HepG2 (cell line): ENCODE measurements around the gene MAPK13. TPM values are rescaled to one million over a fixed set of nuclear protein-coding genes. Genes with fewer than 3 reads are reported as not detected.

ENCODE experiments used
- ARNTL ChIP-seq: sonication (generic); formaldehyde crosslinking; IDR thresholded peaks from 2 replicates; pipeline ENCODE4 v1.4.0; 2020; ENCODE audit warnings: mild to moderate bottlenecking, missing genetic modification reagents
- RBFOX2 ChIP-seq: fragments of 200-400 bp; formaldehyde crosslinking; IDR thresholded peaks from 2 replicates; pipeline ENCODE4 v1.6.1; 2017; ENCODE audit warnings: low read depth, mild to moderate bottlenecking, low read length
- RBM39 ChIP-seq: fragments of 200-400 bp; formaldehyde crosslinking; IDR thresholded peaks from one replicate; pipeline ENCODE4 v1.6.1; 2018; ENCODE audit warnings: antibody characterized with exemption, mild to moderate bottlenecking, low read depth, low read length; ENCODE audit not compliant: poor library complexity, severe bottlenecking
- RERE ChIP-seq: IDR thresholded peaks from 2 replicates; pipeline ENCODE4 v1.6.1; 2016; ENCODE audit warnings: low read depth, missing genetic modification reagents, missing compliant biosample characterization
- RXRA ChIP-seq: sonication (generic); formaldehyde crosslinking; IDR thresholded peaks from 2 replicates; pipeline ENCODE4 v1.5.1; 2020; ENCODE audit warnings: missing genetic modification reagents
- SMARCE1 ChIP-seq: fragments of 450-650 bp; IDR thresholded peaks from 2 replicates; pipeline ENCODE4 v1.6.1; 2017; ENCODE audit warnings: borderline replicate concordance
- SMC3 ChIP-seq: IDR thresholded peaks from 2 replicates; pipeline ENCODE4 v1.6.1; 2011; ENCODE audit warnings: low read length, improper control_type of control experiment
- U2AF2 ChIP-seq: fragments of 200-400 bp; formaldehyde crosslinking; IDR thresholded peaks from 2 replicates; pipeline ENCODE4 v1.6.1; 2017; ENCODE audit warnings: low read depth, mild to moderate bottlenecking, low read length
- ZFYVE20 ChIP-seq: sonication (generic); formaldehyde crosslinking; IDR thresholded peaks from 2 replicates; pipeline ENCODE4 v1.8.0; 2023; ENCODE audit warnings: low read depth, mild to moderate bottlenecking, moderate library complexity, missing genetic modification reagents, borderline replicate concordance
- ZNF230 ChIP-seq: sonication (generic); formaldehyde crosslinking; IDR thresholded peaks from 2 replicates; pipeline ENCODE4 v1.4.0; 2020; ENCODE audit warnings: mild to moderate bottlenecking, missing genetic modification reagents
- ZNF343 ChIP-seq: sonication (generic); formaldehyde crosslinking; IDR thresholded peaks from 2 replicates; pipeline ENCODE4 v1.4.0; 2020; ENCODE audit warnings: mild to moderate bottlenecking, missing genetic modification reagents
- ZNF350 ChIP-seq: sonication (generic); formaldehyde crosslinking; IDR thresholded peaks from 2 replicates; pipeline ENCODE4 v1.4.0; 2020; ENCODE audit warnings: mild to moderate bottlenecking, low read depth, missing genetic modification reagents, borderline replicate concordance
- ZNF614 ChIP-seq: IDR thresholded peaks from 2 replicates; pipeline ENCODE4 v1.6.1; 2018; ENCODE audit warnings: missing biosample characterization, missing genetic modification reagents, inconsistent platforms, borderline replicate concordance
- ZNF782 ChIP-seq: sonication (generic); formaldehyde crosslinking; IDR thresholded peaks from 2 replicates; pipeline ENCODE4 v1.4.0; 2020; ENCODE audit warnings: missing genetic modification reagents, mild to moderate bottlenecking, borderline replicate concordance
- polyA plus RNA-seq, 8 experiments: library from polyadenylated mRNA; depleted of rRNA in 3 of 8; stranded (reverse) in 7 of 8; unstranded in 1 of 8; fragments of >200 nt; fragmentation: Illumina TruSeq in 4 of 8; extraction: Trizol in 4 of 8; gene quantifications; 2 replicates each; pipeline versions ENCODE4 v1.2.1 to v1.2.3, GENCODE V29; 2011 to 2016; ENCODE audit warnings: low read depth in 4 of 8, missing spikeins in 1 of 8, mixed read lengths in 1 of 8; ENCODE audit not compliant: insufficient read depth in 1 of 8
- total RNA-seq, 5 experiments: library from RNA; depleted of rRNA; stranded (reverse); fragments of >200 nt; fragmentation: Illumina TruSeq; extraction: Trizol; gene quantifications; 2 replicates each; pipeline ENCODE4 v1.2.3, GENCODE V29; 2016; ENCODE audit warnings: low read depth in 1 of 5
- TF ChIP-seq, protein P1 (sequence below): sonication (generic); formaldehyde crosslinking; conservative IDR thresholded peaks from 2 replicates; pipeline ENCODE4 v1.4.0; 2020; ENCODE audit warnings: missing genetic modification reagents
- TF ChIP-seq, protein P2 (sequence below): sonication (generic); formaldehyde crosslinking; IDR thresholded peaks from 2 replicates; pipeline ENCODE4 v1.4.0; 2020; ENCODE audit warnings: mild to moderate bottlenecking, missing genetic modification reagents, borderline replicate concordance
- TF ChIP-seq, protein P3 (sequence below): sonication (generic); formaldehyde crosslinking; IDR thresholded peaks from 2 replicates; pipeline ENCODE4 v1.4.0; 2020; ENCODE audit warnings: missing genetic modification reagents

The MAPK13 gene
- total and polyA plus RNA-seq, 2 of the 13 experiments (the other 11 are each of a cell fraction or from before 2014, with no cell fraction given): 12.7 to 43.4 TPM

DNA sequence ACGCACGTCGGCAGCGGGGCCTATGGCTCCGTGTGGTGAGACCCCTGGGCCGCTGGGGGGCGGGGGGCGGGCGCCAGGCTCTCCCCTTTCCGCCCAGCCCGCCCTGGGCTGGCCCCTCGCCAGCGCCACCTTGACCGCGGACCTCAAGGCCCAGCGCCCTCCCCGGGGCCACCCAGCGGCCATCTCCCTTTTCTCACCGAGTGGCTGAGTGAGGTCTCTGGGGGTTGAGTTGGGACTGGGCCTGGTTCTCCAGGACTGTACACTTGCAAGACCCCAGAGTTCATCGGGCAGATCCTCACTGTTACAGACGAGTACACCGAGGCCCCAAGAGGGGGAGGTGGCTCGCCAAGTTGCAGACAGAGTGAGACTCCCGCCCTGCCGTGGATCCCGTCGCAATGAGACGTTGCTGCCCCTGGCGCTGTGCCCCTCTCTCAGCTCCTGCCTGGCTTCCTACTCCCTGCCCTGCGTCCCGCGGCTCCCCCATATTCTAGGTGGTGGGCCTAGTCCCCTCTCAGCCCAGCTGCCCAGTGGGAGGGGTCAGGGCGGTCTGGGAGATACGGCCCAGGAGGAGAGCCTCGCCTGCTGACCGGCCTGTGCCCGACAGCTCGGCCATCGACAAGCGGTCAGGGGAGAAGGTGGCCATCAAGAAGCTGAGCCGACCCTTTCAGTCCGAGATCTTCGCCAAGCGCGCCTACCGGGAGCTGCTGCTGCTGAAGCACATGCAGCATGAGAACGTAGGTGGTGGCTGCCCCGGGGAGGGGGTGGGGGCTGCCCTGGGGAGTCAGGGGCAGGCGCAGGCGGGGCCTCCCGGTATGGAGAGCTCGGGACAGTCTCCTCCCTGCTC, 576 bp downstream of the MAPK13 start (continued):
- TF ChIP-seq U2AF2 (no peak), SMC3 (no peak), RXRA (CRISPR knock-in tag) (no peak; the same call in 1 of the 2 replicates), SMARCE1 (no peak), ZFYVE20 (CRISPR knock-in tag) (no peak), RBFOX2 (peak; percentile 91), ZNF230 (CRISPR knock-in tag) (peak; percentile 65; the same call in 1 of the 2 replicates), ZNF782 (peak; percentile 58; the same call in 1 of the 2 replicates), ZNF614 (no peak), RBM39 (peak; percentile 93), RERE (CRISPR knock-in tag) (no peak; the same call in 1 of the 2 replicates), ZNF343 (CRISPR knock-in tag) (peak; percentile 87), ZNF350 (CRISPR knock-in tag) (peak; percentile 48), ARNTL (no peak; the same call in 1 of the 2 replicates)
- TF ChIP-seq, protein P1, sequence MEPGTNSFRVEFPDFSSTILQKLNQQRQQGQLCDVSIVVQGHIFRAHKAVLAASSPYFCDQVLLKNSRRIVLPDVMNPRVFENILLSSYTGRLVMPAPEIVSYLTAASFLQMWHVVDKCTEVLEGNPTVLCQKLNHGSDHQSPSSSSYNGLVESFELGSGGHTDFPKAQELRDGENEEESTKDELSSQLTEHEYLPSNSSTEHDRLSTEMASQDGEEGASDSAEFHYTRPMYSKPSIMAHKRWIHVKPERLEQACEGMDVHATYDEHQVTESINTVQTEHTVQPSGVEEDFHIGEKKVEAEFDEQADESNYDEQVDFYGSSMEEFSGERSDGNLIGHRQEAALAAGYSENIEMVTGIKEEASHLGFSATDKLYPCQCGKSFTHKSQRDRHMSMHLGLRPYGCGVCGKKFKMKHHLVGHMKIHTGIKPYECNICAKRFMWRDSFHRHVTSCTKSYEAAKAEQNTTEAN (CRISPR knock-in tag): peak; percentile 7
- TF ChIP-seq, protein P2, sequence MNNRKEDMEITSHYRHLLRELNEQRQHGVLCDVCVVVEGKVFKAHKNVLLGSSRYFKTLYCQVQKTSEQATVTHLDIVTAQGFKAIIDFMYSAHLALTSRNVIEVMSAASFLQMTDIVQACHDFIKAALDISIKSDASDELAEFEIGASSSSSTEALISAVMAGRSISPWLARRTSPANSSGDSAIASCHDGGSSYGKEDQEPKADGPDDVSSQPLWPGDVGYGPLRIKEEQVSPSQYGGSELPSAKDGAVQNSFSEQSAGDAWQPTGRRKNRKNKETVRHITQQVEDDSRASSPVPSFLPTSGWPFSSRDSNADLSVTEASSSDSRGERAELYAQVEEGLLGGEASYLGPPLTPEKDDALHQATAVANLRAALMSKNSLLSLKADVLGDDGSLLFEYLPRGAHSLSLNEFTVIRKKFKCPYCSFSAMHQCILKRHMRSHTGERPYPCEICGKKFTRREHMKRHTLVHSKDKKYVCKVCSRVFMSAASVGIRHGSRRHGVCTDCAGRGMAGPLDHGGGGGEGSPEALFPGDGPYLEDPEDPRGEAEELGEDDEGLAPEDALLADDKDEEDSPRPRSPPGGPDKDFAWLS (CRISPR knock-in tag): no peak; the same call in 1 of the 2 replicates
- TF ChIP-seq, protein P3, sequence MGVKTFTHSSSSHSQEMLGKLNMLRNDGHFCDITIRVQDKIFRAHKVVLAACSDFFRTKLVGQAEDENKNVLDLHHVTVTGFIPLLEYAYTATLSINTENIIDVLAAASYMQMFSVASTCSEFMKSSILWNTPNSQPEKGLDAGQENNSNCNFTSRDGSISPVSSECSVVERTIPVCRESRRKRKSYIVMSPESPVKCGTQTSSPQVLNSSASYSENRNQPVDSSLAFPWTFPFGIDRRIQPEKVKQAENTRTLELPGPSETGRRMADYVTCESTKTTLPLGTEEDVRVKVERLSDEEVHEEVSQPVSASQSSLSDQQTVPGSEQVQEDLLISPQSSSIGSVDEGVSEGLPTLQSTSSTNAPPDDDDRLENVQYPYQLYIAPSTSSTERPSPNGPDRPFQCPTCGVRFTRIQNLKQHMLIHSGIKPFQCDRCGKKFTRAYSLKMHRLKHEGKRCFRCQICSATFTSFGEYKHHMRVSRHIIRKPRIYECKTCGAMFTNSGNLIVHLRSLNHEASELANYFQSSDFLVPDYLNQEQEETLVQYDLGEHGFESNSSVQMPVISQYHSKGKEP (CRISPR knock-in tag): no peak
